Measurements from ENCODE around the gene CIT.

Gene CIT

DNA sequence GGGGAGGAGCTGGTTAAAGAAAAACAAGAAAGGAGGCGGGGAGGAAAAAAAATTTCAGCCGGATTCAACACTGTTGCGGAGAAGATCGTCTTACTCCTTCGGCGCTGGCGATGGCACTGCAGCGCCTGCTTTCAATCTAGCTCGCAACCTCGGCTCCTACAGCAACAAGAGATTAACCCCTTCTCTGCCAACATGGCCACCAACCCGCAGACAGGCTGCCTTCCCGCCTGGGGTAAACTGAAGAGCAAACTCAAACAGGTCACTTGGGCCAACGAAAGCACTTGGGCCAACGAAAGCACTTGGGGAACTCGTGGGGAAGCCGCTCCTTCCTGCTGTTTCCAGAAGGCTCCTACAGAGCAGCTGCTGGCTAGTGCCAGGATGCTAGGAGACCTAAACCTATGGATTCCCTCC lies 73.7 kb downstream of the CIT start:
- no peak for DNase-seq

DNA sequence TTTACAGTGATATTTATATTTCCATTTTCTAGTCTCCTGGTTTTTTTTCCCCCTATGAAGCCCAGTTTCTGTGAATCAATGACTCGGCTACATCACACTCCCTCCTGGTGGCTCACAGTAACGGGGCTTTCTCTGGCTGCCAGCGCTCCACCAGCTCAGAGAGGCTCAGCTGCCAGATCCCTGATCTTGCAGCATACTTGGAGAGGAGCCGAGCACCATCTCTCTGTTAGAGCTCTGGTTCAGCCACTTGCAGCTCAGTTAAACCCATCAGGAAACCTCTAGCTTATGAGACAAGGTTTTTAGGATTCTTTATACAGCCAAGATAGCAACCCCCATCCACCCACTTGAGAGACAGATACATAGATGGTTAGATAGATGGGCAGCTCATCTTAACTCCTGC lies 74.6 kb downstream of the CIT start:
- DNase-seq = no peak

DNA sequence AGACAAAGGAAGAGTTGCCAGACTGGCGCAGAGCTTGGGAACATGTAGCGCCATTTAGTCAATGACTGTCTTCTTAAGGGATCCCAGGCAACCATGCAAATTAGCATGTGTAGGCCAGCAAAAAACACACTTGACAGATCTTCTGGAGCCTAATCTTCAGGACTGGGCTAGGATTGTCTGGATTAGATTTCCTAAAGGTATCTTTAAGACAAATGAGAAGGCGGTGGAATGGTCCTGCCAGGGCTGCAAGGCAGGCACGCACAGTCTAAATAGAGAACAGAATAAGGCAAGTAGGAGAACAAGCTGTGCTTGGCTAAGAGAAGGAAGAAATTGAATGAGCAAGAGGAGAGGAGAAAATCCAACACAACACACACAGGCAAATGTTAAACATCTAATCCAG lies 80.0 kb downstream of the CIT start:
- DNase-seq = no peak

DNA sequence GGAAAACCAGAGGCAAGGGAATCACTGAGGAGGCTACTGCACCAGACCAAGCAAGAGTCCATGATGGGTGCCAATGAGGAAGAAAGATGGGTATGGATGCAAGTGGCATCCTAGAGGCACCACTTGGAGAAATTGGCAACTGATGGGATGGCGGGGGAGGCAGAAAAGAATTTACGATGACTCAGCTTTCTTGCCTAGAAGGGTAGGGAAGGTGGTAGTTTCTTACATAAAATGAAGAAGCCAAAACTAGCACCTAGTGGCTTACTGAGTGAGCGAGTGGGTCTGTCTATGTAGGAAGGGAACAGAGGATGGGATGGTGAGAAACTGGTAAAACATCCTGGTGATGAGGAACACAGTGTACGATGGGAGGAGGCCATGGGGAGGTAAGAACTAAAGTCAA lies 80.8 kb downstream of the CIT start:
- DNase-seq = no peak

DNA sequence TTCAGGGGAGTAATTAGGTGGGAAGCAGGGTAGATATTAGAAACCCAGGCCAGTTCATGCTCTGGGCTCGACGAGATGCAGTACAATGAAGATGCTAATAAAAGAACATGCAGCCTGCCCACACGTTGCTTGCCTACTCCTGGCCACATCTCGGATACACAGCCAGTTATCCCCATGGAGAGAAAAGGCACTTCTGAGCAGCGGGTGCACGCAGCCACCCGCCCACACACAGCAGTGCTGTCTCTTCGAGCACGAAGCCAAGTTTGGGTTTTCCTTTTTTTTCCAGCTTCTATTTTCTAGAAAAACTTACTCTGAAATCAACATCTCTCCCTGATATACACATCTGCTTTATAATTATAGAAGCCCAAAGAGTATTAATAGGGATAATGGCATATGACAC lies 85.7 kb downstream of the CIT start:
- DNase-seq = no peak

DNA sequence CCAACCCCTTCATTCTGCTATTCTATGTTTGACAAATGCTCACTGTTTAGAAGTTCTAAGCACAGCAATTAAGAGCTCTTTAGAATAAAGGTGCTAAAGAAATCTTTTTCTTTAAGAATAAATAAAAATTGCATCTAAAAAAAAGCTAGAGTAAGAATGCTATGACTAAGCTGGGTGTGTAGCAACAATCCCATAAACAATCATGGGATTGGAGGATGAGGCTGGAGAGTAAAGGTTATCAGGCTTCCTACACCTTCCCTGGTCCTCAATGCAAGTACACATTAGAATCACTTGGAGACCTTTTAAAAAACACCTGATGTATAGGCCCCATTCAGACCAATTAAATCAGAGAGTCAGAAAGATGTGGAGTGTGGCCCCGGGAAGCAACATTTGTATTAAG lies 88.3 kb downstream of the CIT start:
- DNase-seq = no peak

DNA sequence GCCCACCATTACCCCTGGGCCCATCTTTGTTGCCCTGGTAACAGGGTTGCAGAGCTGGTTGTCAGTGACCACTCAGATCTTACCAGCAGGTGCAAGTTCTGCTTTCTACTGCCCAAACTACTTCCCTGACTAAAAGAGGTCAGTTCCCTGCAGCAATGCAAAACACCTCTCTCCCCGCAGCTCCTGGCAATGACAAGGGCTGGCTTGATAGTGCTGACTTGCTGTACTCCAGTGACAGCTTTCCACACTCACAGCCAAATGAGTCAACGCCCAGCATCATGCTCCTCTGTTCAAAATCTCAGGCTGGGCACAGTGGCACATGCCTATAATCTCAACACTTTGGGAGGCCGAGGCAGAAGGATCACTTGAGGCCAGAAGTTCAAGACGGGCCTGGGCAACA lies 90.6 kb downstream of the CIT start:
- no peak for DNase-seq

DNA sequence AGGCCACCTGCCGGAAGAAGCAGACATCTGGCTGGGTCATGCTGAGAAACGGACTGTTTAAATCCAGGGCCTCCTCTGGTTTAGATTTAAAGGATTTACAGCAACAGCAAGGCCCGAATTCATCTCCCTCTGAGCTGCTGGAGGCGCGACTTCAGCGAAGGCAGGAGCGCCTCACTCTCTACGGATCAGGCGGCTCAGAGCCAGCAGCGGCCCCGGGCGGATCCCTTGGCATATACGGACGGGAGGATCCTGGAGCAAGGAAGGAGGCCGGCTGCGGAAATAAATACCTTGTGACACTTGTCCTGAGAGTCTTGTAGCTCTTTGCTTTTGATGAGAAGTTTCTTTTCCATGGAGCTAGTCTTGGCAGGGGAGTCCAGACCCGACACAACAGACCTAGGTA lies 92.4 kb downstream of the CIT start:
- no peak for DNase-seq

DNA sequence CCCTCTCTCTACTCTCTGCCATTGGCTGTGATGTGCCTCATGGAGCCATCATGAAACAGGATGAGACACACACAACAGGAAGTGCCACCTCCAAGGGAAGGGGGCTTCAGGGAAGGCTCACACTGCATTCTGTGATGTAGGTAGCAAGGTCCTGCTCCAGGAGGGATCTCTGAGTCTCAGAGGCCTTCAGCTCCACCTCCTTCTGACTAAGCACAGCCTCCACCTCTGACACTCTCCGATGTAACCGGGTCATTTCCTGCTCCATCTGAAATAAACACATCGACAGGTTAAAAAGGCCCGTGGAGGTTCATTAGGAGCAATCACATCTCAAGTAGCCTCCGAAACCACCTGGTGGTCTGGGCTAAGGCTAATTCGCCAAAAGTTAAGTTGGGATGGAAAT lies 93.3 kb downstream of the CIT start:
- DNase-seq = peak; percentile 33

DNA sequence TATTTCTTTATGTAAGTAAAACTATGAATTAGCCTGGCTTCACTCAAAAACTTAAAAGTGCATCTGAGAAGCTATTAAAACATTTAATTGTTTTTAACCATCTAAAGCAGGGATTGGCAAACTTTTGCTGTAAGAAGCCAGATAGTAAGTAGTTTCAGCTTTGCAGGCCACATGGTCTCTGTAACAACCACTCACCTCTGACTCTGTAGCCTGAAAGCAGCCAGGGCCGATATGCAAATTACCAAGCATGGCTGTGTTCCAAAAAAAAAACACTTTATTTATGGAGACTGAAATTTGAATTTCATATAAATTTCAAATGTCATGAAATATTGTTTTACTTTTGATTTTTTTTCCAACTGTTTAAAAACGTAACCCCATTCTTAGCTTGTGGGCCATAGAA lies 95.3 kb downstream of the CIT start:
- no peak for DNase-seq

DNA sequence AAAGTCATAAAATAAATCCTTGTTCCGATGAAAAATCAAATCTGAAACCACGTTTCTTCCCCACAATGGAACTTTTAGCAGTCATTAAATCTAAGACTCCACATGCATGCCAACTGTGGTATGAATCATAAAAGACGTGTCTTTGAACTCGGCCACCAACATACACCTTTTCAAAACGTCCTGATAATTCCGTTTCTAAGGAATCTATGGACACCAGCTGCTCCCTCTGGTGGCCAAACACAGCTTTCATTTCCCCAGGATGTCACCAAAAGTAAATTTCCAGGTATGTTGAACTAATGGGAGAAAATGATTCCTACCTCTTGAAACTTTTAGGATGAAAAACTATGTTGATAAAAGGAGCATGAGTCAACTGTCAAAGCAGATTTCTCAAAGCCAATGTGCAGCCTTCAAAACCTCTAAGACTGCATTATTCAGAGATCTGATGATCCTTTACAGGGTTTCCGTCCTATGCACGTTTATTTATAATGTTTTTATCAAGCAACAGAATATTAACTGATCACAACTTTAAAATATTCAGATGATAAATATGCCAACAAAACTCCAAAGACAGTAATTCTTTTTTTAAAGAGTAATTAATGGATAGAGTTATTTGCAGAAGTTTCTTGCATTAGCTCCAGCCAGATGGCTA lies 96.2 kb downstream of the CIT start:
- DNase-seq = no peak

DNA sequence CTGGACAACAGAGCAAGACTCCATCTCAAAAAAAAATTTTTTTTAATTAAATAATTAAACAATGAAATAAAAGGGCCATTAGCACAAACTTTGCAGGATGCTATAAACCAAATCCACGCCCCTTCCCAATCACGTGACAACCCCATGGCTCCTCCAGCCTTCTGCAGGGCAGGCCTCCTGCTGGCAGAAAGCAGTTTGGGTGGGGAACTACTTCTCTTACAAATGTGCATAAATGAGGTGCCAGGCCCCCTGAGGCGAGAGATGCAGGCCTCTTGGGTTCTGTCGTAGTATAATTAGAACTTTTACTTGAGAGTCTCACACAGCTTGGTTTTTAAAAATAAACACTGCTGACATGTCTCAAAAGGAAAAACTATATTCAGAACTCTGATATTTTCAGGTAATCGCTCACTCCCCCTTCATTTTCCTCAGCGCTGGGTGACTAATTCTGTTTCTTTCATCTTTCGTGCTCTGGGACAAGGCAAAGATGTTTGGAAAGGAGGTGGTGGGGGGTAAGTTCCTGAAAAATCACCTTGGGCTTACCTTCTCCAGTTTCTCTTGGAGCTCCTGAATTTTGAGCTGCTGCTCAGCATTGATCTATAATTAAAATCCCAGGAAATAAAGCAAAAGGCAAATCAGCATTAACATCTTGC lies 101.7 kb downstream of the CIT start:
- DNase-seq = no peak

DNA sequence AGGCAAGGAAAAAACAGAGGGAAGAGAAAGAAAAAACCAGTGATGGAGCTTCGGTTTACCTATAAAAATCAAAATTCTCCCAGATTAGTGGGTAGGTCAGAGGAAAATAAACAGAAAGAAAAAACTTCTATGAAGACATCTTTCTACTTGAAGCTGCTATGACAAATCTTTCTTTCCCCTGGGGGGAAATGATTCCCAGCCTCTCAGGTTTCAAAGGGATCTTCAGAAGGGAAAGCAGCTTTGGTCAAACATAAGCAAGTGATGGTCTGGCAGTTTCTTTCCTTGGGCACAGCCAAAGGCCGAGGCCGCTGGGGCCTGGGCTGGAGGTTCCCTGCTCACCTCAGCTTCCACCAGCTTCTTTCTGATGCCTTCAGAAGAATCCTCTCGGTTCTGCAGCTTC lies 104.7 kb downstream of the CIT start:
- no peak for DNase-seq

DNA sequence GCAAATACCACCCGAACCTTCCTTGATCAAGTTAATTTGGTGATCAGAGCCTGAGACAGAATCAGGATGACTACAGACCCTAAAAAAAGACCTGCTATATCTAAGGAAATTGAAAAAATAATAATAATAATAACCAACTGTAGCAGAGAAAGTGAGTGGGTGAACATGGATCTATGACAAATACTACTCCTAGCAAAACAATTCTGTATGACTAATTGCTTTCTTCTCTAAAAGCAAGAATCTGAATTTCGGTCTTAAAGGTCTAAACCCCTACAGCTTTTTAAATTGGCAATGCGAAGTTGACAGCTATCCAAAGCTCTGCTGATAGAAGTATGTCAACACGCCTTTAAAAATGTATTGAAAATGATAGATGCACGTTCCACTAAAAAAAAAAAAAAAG lies 107.0 kb downstream of the CIT start:
- no peak for DNase-seq

DNA sequence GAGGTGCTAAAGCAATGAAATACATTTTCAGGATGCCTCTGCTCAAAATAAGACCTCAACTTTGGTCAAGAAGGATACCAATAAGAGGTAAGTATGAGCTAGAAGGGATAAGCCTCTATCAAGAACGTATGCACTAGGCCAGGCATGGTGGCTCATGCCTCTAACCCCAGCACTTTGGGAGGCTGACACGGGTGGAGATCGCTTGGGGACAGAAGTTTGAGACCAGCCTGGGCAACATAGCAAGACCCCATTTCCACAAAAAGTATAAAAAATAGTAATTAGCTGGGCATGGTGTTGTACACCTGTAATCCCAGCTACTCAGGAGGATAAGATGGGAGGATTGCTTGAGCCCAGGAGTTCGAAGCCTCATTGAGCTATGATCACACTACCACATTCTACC lies 114.5 kb downstream of the CIT start:
- no peak for DNase-seq

DNA sequence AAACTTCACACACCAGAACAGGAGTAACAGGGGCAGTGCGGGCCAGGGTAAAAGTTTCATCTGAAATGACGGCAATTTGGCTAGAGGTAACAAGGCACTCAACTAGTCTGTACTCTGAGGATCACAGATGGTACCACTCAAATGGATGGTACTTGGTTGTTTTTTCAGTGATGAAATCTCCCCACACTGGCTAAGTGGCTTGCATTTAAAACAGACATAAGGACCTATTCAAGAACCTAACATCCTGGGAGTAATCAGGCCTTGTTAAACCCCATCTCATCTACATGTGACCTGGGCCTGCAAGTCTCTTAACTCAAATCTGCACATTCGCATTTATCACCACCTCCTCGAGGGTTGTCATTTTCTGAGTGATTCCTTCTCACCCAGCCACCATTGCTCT lies 118.4 kb downstream of the CIT start:
- no peak for DNase-seq

DNA sequence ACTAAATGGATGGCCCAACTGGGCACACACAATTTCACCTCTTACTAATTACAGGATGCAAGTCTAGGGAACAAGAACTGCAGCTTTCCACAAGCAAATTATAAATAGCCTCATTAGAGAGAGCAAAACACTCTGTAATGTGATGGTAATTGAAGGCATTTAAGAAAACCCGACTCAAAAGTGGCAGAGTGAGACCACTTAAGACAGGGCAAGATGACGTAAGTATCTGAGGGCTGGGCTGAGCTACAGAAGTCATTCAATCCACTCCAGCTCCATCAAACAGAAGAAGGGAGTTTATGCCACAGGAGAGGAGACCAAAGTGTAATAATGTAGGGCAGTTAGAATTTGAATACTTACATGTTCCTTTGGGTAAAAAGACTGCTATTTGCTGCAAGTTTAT lies 118.9 kb downstream of the CIT start:
- DNase-seq = no peak

DNA sequence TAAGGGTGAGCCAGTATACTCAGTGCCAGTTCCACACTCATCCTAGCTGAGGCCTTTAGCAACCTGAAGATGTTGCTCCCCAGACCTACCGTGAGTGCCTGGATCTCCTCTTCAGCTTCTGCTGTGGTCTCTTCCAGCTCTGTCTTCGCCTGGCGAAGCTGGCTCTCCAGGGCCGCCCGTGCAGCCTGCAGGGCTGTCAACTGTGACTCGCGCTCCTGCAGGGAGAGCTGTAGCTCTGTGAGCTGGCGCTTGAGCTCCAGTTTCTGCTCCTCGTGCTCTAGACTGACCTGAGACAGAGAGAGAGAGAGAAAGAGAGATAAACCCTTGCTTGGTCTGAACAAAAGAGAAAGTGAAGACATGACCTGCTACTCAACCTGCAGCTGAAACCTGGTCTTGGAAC lies 125.2 kb downstream of the CIT start:
- DNase-seq = no peak

DNA sequence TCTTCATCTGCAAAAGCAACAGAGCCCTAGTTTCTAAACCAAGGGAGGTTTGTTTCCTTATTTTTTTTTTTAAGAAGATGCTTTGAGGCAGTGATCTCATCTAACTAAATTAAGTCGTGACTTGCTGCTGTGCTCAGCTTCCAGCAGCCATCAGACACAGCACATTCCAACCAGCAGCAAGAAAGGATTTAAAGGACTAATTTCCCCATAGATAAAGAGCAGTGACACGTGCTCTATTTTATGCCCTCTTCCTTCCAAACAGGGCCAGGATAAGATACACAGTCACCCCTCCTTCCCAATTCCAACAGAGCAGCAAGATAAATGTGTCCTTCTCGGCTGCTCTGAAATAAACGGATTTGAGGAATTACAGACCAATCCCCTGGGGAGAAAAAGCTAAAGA lies 127.5 kb downstream of the CIT start:
- DNase-seq = no peak

DNA sequence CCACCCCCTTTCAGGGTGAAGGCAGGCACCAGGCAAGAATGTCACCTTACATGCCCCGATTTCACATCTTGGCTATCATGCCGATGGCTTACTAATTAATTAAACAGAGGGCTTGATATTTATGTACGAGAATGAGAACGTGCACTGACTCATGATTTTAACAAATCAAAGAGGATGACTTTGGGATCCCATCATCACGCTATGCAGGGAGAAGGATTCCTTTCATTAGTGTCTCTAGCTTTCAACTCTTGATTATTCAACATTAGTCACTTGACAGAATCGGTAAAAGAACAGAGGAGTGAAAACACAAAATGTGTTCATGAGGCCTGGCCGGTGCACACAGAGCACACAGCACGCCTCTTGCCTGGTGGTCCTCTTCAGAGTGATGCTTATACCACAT lies 128.6 kb downstream of the CIT start:
- DNase-seq = no peak

DNA sequence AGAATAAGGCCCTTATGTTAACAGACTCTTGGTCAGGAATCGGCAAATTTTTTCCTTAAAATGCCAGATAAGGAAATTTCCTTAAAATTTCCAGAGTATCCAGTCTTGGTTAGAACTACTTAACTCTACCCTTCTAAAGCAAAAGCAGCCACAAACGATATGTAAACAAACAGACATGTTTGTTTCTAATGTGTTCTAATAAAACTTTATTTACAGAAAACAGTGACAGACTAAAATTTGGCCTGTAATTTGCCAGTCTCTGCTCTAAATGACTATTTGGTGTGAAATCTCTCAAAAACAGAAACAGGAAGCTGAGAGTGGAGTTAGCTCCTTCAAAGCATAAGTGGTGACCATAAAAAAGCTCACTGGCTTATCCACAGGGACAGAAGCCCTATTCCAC lies 131.0 kb downstream of the CIT start:
- DNase-seq = no peak

DNA sequence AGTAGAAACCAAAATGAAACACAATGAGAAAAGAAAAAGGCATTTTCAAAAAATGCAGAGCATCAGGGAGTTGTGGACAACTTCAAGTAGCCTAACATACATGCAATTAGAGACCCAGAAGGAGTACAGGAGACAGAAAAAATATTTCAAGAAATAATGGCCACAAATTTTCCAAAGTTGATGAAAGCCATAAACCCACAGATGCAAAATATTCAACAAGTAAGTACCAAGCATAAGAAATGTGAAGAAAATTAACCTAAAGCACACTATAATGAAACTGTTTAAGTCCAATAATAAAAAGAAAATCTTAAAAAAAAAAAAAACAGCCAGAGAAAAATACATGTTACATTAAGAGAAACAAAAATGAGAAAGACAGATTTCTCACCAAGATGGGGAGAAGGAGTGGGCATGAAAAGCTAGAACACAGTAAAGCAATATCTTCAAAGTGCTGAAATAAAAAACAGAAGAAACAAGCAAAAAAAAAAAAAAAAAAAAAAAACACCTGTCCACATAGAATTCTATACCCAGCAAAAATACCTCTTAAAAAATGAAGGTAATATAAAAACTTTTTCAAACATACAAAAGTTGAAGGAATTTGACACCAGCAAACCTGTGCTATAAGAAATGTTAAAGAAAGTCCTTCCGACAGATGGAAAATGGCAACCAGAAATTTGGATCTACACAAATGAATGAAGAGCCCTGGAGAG lies 132.1 kb downstream of the CIT start:
- DNase-seq = no peak

DNA sequence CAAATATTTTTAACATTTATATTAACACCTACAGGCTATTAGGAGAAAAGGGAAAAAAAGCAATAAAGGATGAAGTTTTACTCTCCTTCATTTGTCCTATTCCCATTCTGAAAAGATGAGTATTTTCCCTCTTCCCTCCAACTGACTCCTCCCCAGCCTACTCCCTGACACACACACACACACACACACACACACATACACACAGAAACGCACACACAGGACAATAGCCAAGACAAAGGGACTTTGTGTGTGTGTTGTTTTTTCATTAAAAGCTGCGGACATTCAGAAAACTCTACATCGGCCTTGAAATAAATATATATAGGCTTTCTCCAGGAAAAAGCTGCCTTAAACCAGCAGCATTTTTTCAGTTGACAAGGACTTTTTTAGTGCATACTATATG lies 134.4 kb downstream of the CIT start:
- DNase-seq = no peak

DNA sequence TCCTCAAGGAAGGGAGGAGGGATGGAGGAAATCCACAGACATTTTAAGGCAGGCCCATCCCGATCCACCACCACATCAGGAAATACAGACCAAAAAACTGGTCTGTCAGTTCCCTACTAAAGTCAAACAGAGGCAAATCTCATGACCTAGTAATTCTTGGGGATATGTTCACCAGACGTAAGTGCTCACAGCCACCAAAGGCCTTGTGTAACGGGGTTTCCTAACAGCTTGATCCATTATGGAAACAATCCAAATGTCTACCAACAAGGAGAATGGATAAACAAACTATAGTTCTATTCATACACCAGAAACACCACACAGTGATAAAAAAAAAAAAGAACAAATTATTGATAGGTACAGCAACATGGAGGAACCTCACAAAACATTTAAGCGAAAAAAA lies 136.3 kb downstream of the CIT start:
- DNase-seq = no peak

DNA sequence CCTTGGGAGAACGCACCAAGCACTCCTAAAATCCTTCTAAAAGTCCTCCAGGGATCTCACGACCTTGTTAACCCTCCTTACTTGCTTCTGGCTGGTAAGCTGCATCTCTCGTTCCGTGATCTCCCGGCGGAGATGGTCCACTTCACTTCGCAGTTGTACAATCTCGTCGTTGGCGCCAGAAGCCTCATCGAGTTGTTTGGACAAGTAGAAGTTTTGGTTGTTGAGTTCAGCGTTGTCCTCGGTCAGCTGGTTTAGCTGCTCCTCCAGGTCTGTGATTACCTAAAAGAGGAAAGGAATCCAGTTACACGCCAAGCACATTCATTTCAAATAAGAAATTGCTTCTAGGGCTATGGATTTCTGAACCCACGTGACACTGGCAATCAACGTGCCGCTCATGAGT lies 142.0 kb downstream of the CIT start:
- no peak for DNase-seq
